Measurements from ENCODE around the gene TXNIP. TPM values are rescaled to one million over a fixed set of nuclear protein-coding genes. Genes with fewer than 3 reads are reported as not detected.
A peak's percentile ranks its signal among the peaks of the same experiment; 100 is the strongest.

The TXNIP gene
- total RNA-seq, 3 donors from 2014 or later: 2,506 to 3,955 (median 3,543) TPM

GRCh38 chr1:145977016-145977415, 19.4 kb downstream of the TXNIP start:
- Histone ChIP-seq H3K36me3 (no peaks in the 10 kb centered on the region), H3K27ac (peak overlapping the region; percentile 95 to 97), H3K4me1 (peaks cover 12 to 21% of the 10 kb centered on the region in 2 donors), H3K27me3 (no peaks in the 10 kb centered on the region), H3K4me3 (peak overlapping the region in 1 of 3 donors; percentile 39), H3K9me3 (no peaks in the 10 kb centered on the region)
- intact Hi-C loops (cut with DNase I; ENCODE audit: low total_unique reads): no loop called here
- peak; percentile 19 to 31 for DNase-seq (ENCODE audit: low spot score in 2 of 2)
- TF ChIP-seq POLR2AphosphoS5 (IDR thresholded peaks at IDR 0.05) (no peak), CTCF (IDR thresholded peaks at IDR 0.05) (no peak), POLR2A (IDR thresholded peaks at IDR 0.05) (no peak)

GRCh38 chr1:145975216-145975615, 21.2 kb downstream of the TXNIP start:
- Histone ChIP-seq H3K4me3 (no peak overlapping the region), H3K9me3 (no peaks in the 10 kb centered on the region), H3K27me3 (no peaks in the 10 kb centered on the region), H3K36me3 (no peaks in the 10 kb centered on the region), H3K27ac (peak overlapping the region in 1 of 2 donors; percentile 23), H3K4me1 (peaks cover 12 to 17% of the 10 kb centered on the region in 2 donors)
- peak in 1 of 2 donors; percentile 47 for DNase-seq (ENCODE audit: low spot score in 2 of 2)
- TF ChIP-seq CTCF (IDR thresholded peaks at IDR 0.05): no peak
- intact Hi-C loops (cut with DNase I; ENCODE audit: low total_unique reads): no loop called here

GRCh38 chr1:145974721-145975120, 21.7 kb downstream of the TXNIP start:
- intact Hi-C loops (cut with DNase I; ENCODE audit: low total_unique reads): no loop called here
- peaks cover 8 to 12% of the 10 kb centered on the region in 2 donors for H3K4me1 ChIP-seq
- peak in 1 of 2 donors; percentile 22 for DNase-seq (ENCODE audit: low spot score in 2 of 2)
- TF ChIP-seq CTCF (IDR thresholded peaks at IDR 0.05): no peak
- no peak for TF ChIP-seq POLR2A (IDR thresholded peaks at IDR 0.05)
- TF ChIP-seq POLR2AphosphoS5 (IDR thresholded peaks at IDR 0.05): no peak
- H3K4me3 ChIP-seq: no peak overlapping the region
- H3K27ac ChIP-seq: no peak overlapping the region
- H3K27me3 ChIP-seq: no peaks in the 10 kb centered on the region
- H3K36me3 ChIP-seq: no peaks in the 10 kb centered on the region
- H3K9me3 ChIP-seq: no peaks in the 10 kb centered on the region

GRCh38 chr1:145972580-145972979, 23.8 kb downstream of the TXNIP start:
- Histone ChIP-seq H3K9me3 (no peaks in the 10 kb centered on the region), H3K27me3 (no peaks in the 10 kb centered on the region), H3K4me3 (no peak overlapping the region), H3K27ac (no peak overlapping the region), H3K36me3 (no peaks in the 10 kb centered on the region), H3K4me1 (peaks cover 0 to under 1% of the 10 kb centered on the region in 2 donors)
- no peak for TF ChIP-seq CTCF (IDR thresholded peaks at IDR 0.05)
- no peak for TF ChIP-seq POLR2AphosphoS5 (IDR thresholded peaks at IDR 0.05)
- TF ChIP-seq POLR2A (IDR thresholded peaks at IDR 0.05): no peak
- no peak for DNase-seq (ENCODE audit: low spot score in 2 of 2)
- intact Hi-C loops (cut with DNase I; ENCODE audit: low total_unique reads): no loop called here

GRCh38 chr1:145967288-145967687, 29.1 kb downstream of the TXNIP start:
- Histone ChIP-seq H3K36me3 (no peaks in the 10 kb centered on the region), H3K9me3 (no peaks in the 10 kb centered on the region), H3K27me3 (no peaks in the 10 kb centered on the region), H3K27ac (no peak overlapping the region), H3K4me3 (no peak overlapping the region), H3K4me1 (peaks cover 5 to 7% of the 10 kb centered on the region in 2 donors)
- peak in 1 of 2 donors; percentile 9 for DNase-seq (ENCODE audit: low spot score in 2 of 2)
- intact Hi-C loops (cut with DNase I; ENCODE audit: low total_unique reads): no loop called here
- no peak for TF ChIP-seq POLR2A (IDR thresholded peaks at IDR 0.05)
- no peak for TF ChIP-seq POLR2AphosphoS5 (IDR thresholded peaks at IDR 0.05)
- TF ChIP-seq CTCF (IDR thresholded peaks at IDR 0.05): no peak

Measured in breast epithelium (tissue), 4 donors.